Tibial artery (tissue), 4 donors: ENCODE data around the gene OR2M3.

Experiments
- DNase-seq, 2 donors: peaks; one replicate each; pipeline ENCODE4 v3.0.0-alpha.2; 2019
- H3K27ac ChIP-seq, 2 donors: fragments of 200-600 bp; sonication (generic) in 1 of 2; 1 replicate in 1 of 2; 2 replicates in 1 of 2; pipeline ENCODE4 v1.5.1; 2018 to 2019; ENCODE audit warnings: mild to moderate bottlenecking in 1 of 2
- H3K27me3 ChIP-seq, 2 donors: fragments of 200-600 bp; sonication (generic) in 1 of 2; one replicate each; pipeline versions ENCODE4 v1.5.1 to v1.6.0; 2016 to 2019
- H3K36me3 ChIP-seq, 3 donors: fragments of 200-600 bp; sonication (generic) in 2 of 3; one replicate each; pipeline ENCODE4 v1.5.1; 2016 to 2019; ENCODE audit warnings: mild to moderate bottlenecking in 2 of 3
- H3K4me1 ChIP-seq, 4 donors: fragments of 200-600 bp; sonication (generic) in 2 of 4; 1 replicate in 3 of 4; 2 replicates in 1 of 4; pipeline ENCODE4 v1.5.1; 2016 to 2019
- H3K4me3 ChIP-seq, 2 donors: fragments of 200-600 bp; sonication (generic) in 1 of 2; 1 replicate in 1 of 2; 2 replicates in 1 of 2; pipeline ENCODE4 v1.5.1; 2018 to 2019; ENCODE audit warnings: mild to moderate bottlenecking in 2 of 2
- H3K9me3 ChIP-seq, 3 donors: fragments of 200-600 bp; sonication (generic) in 1 of 3; one replicate each; pipeline ENCODE4 v1.5.1; 2016 to 2019
- intact Hi-C: fragments of 100-400 bp; cut with DNase I; formaldehyde crosslinking; loops from one replicate; pipeline ENCODE4 v1.15.0; 2023; ENCODE audit warnings: low total_unique reads
- TF ChIP-seq, protein P1 (sequence below), 2 experiments: fragments of 200-600 bp in 1 of 2; fragments of 450-650 bp in 1 of 2; IDR thresholded peaks; one replicate each; pipeline ENCODE4 v1.5.1; 2017 to 2019; ENCODE audit warnings: antibody characterized with exemption in 2 of 2, mild to moderate bottlenecking in 1 of 2, moderate library complexity in 1 of 2

Gene OR2M3, protein sequence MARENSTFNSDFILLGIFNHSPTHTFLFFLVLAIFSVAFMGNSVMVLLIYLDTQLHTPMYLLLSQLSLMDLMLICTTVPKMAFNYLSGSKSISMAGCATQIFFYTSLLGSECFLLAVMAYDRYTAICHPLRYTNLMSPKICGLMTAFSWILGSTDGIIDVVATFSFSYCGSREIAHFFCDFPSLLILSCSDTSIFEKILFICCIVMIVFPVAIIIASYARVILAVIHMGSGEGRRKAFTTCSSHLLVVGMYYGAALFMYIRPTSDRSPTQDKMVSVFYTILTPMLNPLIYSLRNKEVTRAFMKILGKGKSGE

DNA sequence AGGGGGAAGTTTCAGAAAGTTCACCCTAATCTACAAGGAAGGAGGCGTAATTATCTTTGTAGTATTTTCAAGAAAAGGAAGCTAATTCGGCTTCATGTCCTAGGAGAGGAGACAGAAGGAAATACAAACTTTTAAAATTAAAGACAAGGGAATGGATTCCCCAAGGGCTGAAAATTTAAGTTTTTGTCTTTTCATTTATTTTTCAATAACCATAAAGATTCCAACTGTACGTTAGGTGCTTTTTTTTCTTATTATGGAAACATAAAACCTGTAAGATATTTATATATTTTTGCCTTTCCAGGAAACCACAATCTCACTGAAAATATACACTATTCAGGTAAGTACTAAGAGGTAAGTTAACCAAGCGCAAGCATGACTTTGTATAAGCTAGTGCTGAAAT is at the start of gene OR2M3:
Gene OR2M3 (plus strand): TSS at position 301 of the 400 bp plus-strand sequence. CDS start 5,803 bp downstream, outside the sequence.
- Histone ChIP-seq H3K9me3 (no peaks in the 10 kb centered on the region), H3K36me3 (no peaks in the 10 kb centered on the region), H3K27me3 (no peaks in the 10 kb centered on the region), H3K4me3 (no peak within 1 kb of the TSS), H3K27ac (no peak within 1 kb of the TSS), H3K4me1 (no peaks in the 10 kb centered on the region)
- intact Hi-C loops: no loop called here
- TF ChIP-seq, protein P1, sequence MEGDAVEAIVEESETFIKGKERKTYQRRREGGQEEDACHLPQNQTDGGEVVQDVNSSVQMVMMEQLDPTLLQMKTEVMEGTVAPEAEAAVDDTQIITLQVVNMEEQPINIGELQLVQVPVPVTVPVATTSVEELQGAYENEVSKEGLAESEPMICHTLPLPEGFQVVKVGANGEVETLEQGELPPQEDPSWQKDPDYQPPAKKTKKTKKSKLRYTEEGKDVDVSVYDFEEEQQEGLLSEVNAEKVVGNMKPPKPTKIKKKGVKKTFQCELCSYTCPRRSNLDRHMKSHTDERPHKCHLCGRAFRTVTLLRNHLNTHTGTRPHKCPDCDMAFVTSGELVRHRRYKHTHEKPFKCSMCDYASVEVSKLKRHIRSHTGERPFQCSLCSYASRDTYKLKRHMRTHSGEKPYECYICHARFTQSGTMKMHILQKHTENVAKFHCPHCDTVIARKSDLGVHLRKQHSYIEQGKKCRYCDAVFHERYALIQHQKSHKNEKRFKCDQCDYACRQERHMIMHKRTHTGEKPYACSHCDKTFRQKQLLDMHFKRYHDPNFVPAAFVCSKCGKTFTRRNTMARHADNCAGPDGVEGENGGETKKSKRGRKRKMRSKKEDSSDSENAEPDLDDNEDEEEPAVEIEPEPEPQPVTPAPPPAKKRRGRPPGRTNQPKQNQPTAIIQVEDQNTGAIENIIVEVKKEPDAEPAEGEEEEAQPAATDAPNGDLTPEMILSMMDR (IDR thresholded peaks at IDR 0.05): no peak
- DNase-seq: no peak

DNA sequence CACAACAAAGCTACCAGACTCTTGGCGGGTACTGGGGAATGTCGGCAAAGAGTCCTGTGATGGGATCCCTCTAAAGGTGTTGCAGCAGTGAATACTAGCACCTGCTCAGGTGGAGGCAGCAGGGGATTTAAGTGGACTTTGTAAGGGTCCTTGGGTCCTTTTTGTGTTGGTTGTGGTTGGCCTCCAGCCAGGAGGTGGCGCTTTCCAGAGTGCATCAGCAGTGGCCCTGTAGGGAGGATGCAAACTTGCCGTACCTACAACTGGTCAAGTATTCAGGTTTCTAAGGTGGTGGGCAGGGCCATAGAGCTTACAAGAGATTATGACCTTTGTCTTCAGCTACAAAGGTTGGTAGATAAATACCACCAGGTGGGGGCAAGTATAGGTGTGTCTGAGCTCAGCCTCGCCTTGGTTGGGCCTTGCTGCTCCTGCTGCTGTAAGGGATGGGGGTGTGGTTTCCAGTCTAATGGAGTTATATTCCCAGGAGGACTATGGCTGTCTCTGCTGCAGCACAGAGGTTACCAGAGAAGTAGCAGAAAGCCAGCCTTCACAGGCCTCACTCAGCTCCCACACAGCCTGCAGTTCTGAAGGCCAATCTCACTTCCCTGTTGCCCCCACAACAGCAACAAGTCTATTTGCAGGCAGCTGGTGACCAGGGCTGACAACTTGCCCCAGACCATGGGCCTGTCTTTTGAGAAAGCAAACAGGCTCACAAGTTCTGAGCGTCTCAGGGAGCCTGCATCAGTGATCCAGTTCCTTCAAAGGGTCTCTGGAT is 44.8 kb upstream of the OR2M3 start:
- no peaks in the 10 kb centered on the region for H3K4me1 ChIP-seq
- no peak for DNase-seq
- no peaks in the 10 kb centered on the region for H3K9me3 ChIP-seq
- no peaks in the 10 kb centered on the region for H3K27me3 ChIP-seq
- TF ChIP-seq, protein P1 (IDR thresholded peaks at IDR 0.05): no peak
- H3K36me3 ChIP-seq: no peaks in the 10 kb centered on the region
- intact Hi-C loops: no loop called here
- H3K4me3 ChIP-seq: no peak overlapping the region
- H3K27ac ChIP-seq: no peak overlapping the region

DNA sequence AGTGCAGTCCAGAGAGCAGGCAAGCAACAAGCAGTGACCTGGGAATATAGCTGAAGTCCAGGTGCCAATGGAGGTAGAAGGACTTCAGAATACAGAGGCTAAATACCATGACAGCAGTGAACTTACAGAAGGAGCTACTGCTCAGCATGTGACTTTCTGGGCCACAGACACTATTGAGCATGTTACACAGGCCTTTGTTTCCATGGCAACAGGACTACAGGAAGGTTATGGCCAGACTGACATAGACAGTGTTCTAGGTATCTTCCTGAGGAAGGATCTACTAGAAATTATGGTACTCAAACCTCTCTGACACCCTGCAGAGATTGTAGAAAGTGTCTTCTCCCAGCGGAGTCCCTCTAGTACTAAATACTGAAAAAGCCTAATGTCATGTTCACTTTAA is 41.1 kb upstream of the OR2M3 start:
- Histone ChIP-seq H3K36me3 (no peaks in the 10 kb centered on the region), H3K4me1 (no peaks in the 10 kb centered on the region), H3K27me3 (no peaks in the 10 kb centered on the region), H3K4me3 (no peak overlapping the region), H3K27ac (no peak overlapping the region), H3K9me3 (no peaks in the 10 kb centered on the region)
- TF ChIP-seq, protein P1 (IDR thresholded peaks at IDR 0.05): no peak
- intact Hi-C loops: no loop called here
- no peak for DNase-seq

DNA sequence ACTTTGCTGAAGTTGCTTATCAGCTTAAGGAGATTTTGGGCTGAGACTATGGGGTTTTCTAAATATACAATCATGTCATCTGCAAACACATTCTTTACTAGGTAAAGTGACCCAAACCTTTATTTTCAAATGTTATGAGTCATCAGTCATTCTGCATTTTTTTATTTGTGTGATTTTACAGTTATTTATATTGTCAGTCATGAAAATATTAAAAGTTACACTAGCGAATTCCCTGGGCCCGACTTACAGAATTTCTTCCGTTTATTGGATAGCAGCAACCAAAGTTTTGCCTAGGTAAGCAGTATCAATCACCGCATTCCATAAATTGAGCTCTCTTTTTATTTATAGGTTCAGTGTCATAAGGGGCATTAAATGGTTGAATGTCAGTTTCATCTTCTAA is 38.3 kb upstream of the OR2M3 start:
- no peak overlapping the region for H3K4me3 ChIP-seq
- intact Hi-C loops: no loop called here
- no peaks in the 10 kb centered on the region for H3K27me3 ChIP-seq
- H3K36me3 ChIP-seq: no peaks in the 10 kb centered on the region
- DNase-seq: no peak
- H3K27ac ChIP-seq: no peak overlapping the region
- H3K4me1 ChIP-seq: no peaks in the 10 kb centered on the region
- no peaks in the 10 kb centered on the region for H3K9me3 ChIP-seq
- TF ChIP-seq, protein P1 (IDR thresholded peaks at IDR 0.05): no peak

DNA sequence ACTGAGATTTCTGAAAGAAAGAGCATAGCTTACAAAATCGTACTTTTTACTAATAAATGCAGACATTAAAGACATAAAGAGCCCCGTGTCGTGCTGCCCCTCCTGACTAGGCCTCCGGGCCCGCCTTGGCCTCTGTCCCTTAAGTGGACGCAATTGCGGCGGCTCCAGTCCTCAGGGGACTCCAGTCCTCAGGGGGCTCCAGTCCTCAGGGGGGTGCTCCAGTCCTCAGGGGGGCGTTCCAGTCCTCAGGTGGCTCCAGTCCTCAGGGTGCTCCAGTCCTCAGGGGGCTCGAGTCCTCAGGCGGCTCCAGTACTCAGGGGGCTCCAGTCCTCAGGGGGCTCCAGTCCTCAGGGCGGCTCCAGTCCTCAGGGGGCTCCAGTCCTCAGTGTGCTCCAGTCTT is 33.0 kb upstream of the OR2M3 start:
- Histone ChIP-seq H3K4me1 (no peaks in the 10 kb centered on the region), H3K27ac (no peak overlapping the region), H3K9me3 (no peaks in the 10 kb centered on the region), H3K4me3 (no peak overlapping the region), H3K36me3 (no peaks in the 10 kb centered on the region), H3K27me3 (no peaks in the 10 kb centered on the region)
- intact Hi-C loops: no loop called here
- DNase-seq: no peak
- TF ChIP-seq, protein P1 (IDR thresholded peaks at IDR 0.05): no peak
